GM10248 (cell line): ENCODE results near the gene MAPK9.

Experiments used
- CTCF ChIA-PET: fragments of 300-600 bp; sonication (Branson Sonifier 250); formaldehyde crosslinking; extraction: SDS; loops from one replicate; lab custom pipeline; 2021; ENCODE audit warnings: antibody characterized with exemption; lab: Yijun Ruan, JAX
- POLR2A ChIA-PET: fragments of 350-650 bp; sonication (Branson Sonifier 250); formaldehyde crosslinking; extraction: SDS; loops from one replicate; lab custom pipeline; 2020; ENCODE audit warnings: antibody characterized with exemption; lab: Yijun Ruan, JAX
- DNase-seq: peaks from one replicate; pipeline ENCODE4 v3.0.0; 2012; ENCODE audit errors: extremely low spot score
- TF ChIP-seq, protein P1 (sequence below): IDR thresholded peaks from 2 replicates; pipeline ENCODE4 v1.5.1; 2012; ENCODE audit warnings: mild to moderate bottlenecking, low read depth; ENCODE audit errors: extremely low read depth, missing control alignments, control extremely low read depth

The MAPK9 gene

DNA sequence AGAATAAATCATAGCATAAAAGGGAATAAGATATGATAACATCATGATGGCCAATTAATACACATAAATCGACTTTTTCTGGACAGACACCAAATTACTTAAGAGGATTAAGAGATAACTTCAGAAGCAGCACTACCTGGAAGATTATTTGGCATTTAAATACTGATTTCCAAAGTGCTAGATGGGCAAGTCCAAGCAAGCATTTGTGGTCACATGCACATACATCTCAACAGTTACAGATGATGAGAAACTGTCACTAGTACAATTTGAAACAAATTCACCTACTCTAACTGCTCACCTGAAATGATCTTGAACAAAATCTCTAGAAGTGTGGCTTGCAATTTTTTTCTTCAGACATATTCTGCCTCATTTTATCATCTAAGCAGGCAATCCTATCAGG, 56.0 kb downstream of the MAPK9 start:
- TF ChIP-seq, protein P1, sequence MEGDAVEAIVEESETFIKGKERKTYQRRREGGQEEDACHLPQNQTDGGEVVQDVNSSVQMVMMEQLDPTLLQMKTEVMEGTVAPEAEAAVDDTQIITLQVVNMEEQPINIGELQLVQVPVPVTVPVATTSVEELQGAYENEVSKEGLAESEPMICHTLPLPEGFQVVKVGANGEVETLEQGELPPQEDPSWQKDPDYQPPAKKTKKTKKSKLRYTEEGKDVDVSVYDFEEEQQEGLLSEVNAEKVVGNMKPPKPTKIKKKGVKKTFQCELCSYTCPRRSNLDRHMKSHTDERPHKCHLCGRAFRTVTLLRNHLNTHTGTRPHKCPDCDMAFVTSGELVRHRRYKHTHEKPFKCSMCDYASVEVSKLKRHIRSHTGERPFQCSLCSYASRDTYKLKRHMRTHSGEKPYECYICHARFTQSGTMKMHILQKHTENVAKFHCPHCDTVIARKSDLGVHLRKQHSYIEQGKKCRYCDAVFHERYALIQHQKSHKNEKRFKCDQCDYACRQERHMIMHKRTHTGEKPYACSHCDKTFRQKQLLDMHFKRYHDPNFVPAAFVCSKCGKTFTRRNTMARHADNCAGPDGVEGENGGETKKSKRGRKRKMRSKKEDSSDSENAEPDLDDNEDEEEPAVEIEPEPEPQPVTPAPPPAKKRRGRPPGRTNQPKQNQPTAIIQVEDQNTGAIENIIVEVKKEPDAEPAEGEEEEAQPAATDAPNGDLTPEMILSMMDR, result no peak
- POLR2A ChIA-PET, result no interaction called here
- no peak for DNase-seq
- CTCF ChIA-PET, result no interaction called here

- CTCF ChIA-PET, result no interaction called here
- POLR2A ChIA-PET, result no interaction called here
- TF ChIP-seq, protein P1, result no peak
- no peak for DNase-seq
Observed at GRCh38 chr5:180235077-180235476, 56.8 kb downstream of the MAPK9 start.

- TF ChIP-seq, protein P1, result no peak
- no peak for DNase-seq
- ChIA-PET CTCF (no interaction called here), POLR2A (no interaction called here)
Observed at GRCh38 chr5:180234271-180234670, 57.6 kb downstream of the MAPK9 start.

GRCh38 chr5:180233729-180234128, 58.2 kb downstream of the MAPK9 start:
- ChIA-PET CTCF (no interaction called here), POLR2A (no interaction called here)
- TF ChIP-seq, protein P1, result no peak
- no peak for DNase-seq

DNA sequence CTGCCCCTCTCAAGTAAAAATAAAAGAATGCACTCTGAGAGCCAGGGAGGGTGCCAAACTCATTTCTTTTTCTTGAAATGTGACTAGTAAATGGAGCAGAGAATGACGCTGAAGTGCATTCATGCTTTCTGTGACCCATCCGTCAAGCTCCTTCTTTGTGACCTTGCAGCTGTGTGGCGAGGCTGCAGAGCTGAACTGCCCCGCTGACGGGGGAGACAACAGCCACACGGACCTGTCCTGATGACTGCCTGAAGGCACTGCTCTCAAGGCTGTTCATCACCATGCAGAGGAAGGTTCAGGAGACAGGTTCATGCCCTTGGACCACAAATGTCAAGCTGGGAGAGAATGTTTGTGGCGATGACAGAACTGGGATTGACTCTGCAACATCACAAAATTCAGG, 61.9 kb downstream of the MAPK9 start:
- CTCF ChIA-PET, result interaction anchor here (0.9 kb wide), 1 partner anchor 33 kb away, joined by 3 read pairs; no protein-coding TSS in a partner anchor
- POLR2A ChIA-PET, result no interaction called here
- DNase-seq, result no peak
- TF ChIP-seq, protein P1, result no peak

GRCh38 chr5:180222056-180222455, 69.8 kb downstream of the MAPK9 start:
- TF ChIP-seq, protein P1, result no peak
- POLR2A ChIA-PET, result no interaction called here
- CTCF ChIA-PET, result interaction anchor here (1.8 kb wide), 1 partner anchor 13 kb away, joined by 5 read pairs; the partner anchor contains the start of gene RASGEF1C
- no peak for DNase-seq
